ENCODE measurements around the gene NSMF. TPM values are rescaled to one million over a fixed set of nuclear protein-coding genes. Genes with fewer than 3 reads are reported as not detected.

Gene NSMF
- total RNA-seq, 1 donor = 22.4 TPM

DNA sequence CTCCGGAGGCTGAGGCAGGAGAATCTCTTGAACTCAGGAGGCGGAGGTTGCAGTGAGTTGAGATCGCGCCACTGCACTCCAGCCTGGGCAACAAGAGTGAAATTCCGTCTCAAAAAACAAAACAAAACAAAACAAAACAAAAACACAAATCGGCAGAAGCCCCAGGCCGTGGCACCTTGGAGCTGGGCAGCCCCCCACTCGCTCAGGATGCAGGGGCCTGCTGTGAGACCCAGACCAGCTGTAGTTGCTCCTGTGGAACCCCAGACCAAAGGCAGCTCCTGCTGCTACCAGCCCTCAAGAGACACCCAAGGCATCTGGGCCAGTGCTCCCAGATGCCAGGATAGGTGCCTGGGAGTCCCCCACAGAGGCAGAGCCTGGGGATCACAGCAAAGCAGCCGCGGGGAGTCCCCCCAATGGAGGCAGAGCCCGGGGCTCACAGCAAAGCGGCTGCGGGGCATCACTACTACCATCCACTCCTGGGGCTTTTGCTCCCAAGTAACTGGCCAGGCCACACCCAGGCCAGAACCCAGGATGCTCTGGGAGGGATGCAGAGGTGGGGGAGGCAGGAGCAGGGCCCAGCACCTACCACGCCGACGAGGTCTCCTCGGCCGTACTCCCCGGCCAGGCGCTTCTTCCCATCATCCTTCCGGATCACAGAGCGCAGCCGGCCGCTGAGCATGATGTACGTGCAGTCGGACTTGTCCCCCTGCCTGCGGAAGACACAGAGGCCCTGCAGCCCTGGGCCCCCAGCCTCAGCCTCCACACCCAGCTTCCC is 37.7 kb upstream of the NSMF start:
- DNase-seq (ENCODE audit: insufficient read length, low spot score, missing footprints) = peak; percentile 86
- no peak overlapping the region for H2AFZ ChIP-seq (ENCODE audit: low read length)

DNA sequence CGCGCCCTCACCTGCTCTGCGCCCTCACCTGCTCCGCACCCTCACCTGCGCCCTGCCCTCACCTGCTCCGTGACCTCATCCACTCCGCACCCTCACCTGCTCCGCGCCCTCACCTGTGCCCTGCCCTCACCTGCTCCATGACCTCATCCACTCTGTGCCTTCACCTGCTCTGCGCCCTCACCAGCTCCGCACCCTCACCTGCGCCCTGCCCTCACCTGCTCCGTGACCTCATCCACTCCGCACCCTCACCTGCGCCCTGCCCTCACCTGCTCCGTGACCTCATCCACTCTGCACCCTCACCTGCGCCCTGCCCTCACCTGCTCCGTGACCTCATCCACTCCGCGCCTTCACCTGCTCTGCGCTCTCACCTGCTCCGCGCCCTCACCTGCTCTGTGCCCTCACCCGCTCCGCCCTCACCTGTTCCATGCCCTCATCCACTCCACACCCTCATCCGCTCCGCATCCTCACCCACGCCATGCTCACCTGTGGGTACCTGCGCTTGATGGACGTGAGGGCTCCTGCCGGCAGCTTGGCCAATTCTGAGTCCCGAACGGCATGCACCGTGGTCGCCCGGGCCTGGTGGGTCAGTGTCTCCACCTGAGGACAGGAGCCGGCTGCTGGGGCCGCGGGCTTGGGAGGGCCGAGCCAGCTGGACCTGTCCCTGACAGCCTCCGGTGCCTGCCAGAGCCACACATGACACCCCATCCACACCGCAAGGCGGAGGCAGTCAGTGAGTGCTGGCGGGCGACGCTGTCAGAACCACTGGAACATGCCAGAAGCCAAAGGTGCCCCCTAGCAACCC is 35.6 kb upstream of the NSMF start:
- no peak overlapping the region for H2AFZ ChIP-seq (ENCODE audit: low read length)

More for the DNA sequence above, 37.7 kb upstream of the NSMF start:
- no peaks in the 10 kb centered on the region for H4K20me1 ChIP-seq (ENCODE audit: insufficient read depth, low read length)
- H3K79me2 ChIP-seq (ENCODE audit: insufficient read depth, low read length) = no peaks in the 10 kb centered on the region
- H3K36me3 ChIP-seq (ENCODE audit: insufficient read depth, low read length) = no peaks in the 10 kb centered on the region
- no peak overlapping the region for H3K4me3 ChIP-seq (ENCODE audit: insufficient read depth, low read length)
- H3K9me3 ChIP-seq (ENCODE audit: low read depth, low read length) = no peaks in the 10 kb centered on the region
- TF ChIP-seq, protein P1, sequence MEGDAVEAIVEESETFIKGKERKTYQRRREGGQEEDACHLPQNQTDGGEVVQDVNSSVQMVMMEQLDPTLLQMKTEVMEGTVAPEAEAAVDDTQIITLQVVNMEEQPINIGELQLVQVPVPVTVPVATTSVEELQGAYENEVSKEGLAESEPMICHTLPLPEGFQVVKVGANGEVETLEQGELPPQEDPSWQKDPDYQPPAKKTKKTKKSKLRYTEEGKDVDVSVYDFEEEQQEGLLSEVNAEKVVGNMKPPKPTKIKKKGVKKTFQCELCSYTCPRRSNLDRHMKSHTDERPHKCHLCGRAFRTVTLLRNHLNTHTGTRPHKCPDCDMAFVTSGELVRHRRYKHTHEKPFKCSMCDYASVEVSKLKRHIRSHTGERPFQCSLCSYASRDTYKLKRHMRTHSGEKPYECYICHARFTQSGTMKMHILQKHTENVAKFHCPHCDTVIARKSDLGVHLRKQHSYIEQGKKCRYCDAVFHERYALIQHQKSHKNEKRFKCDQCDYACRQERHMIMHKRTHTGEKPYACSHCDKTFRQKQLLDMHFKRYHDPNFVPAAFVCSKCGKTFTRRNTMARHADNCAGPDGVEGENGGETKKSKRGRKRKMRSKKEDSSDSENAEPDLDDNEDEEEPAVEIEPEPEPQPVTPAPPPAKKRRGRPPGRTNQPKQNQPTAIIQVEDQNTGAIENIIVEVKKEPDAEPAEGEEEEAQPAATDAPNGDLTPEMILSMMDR (IDR thresholded peaks at IDR 0.05; ENCODE audit: extremely low read depth, low read depth, low read length) = no peak
- H3K27ac ChIP-seq (ENCODE audit: low read depth, low read length) = no peak overlapping the region
- no peaks in the 10 kb centered on the region for H3K27me3 ChIP-seq (ENCODE audit: insufficient read depth, low read length)
- H3K4me1 ChIP-seq (ENCODE audit: insufficient read depth, low read length) = no peaks in the 10 kb centered on the region
- H3K4me2 ChIP-seq (ENCODE audit: insufficient read depth, low read length) = no peak overlapping the region

DNA sequence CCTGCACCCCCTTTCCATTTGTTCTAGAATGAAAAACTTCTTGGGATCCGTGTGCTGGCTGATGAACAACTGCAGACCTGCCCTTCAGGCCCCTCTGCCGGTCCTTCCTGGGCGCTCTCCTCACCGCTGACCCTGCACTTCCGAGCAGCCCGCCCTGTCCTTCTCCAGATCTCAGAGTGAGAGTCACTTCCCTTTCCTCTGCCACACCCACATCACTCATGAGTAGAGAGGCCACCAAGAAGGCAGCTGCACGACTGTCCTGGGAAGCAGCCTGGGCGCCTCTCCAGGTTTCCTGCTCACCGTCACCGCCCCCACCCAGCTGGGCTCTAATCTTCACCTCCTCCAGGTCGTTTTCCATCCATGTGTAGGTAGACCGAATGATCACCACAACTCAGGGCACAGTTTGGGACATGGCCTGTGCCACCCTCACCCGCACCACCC is 35.0 kb upstream of the NSMF start:
- TF ChIP-seq, protein P1 (IDR thresholded peaks at IDR 0.05; ENCODE audit: extremely low read depth, low read depth, low read length) = no peak
- H3K4me1 ChIP-seq (ENCODE audit: insufficient read depth, low read length) = no peaks in the 10 kb centered on the region
- no peaks in the 10 kb centered on the region for H4K20me1 ChIP-seq (ENCODE audit: insufficient read depth, low read length)
- H2AFZ ChIP-seq (ENCODE audit: low read length) = no peak overlapping the region
- H3K79me2 ChIP-seq (ENCODE audit: insufficient read depth, low read length) = no peaks in the 10 kb centered on the region
- no peak overlapping the region for H3K4me2 ChIP-seq (ENCODE audit: insufficient read depth, low read length)
- DNase-seq (ENCODE audit: insufficient read length, low spot score, missing footprints) = peak; percentile 77
- H3K36me3 ChIP-seq (ENCODE audit: insufficient read depth, low read length) = no peaks in the 10 kb centered on the region
- H3K4me3 ChIP-seq (ENCODE audit: insufficient read depth, low read length) = no peak overlapping the region
- no peak overlapping the region for H3K27ac ChIP-seq (ENCODE audit: low read depth, low read length)
- no peaks in the 10 kb centered on the region for H3K27me3 ChIP-seq (ENCODE audit: insufficient read depth, low read length)
- no peaks in the 10 kb centered on the region for H3K9me3 ChIP-seq (ENCODE audit: low read depth, low read length)

More for the DNA sequence above, 35.6 kb upstream of the NSMF start:
- DNase-seq (ENCODE audit: insufficient read length, low spot score, missing footprints) = peak; percentile 84
- H3K9me3 ChIP-seq (ENCODE audit: low read depth, low read length) = no peaks in the 10 kb centered on the region
- no peaks in the 10 kb centered on the region for H3K27me3 ChIP-seq (ENCODE audit: insufficient read depth, low read length)
- TF ChIP-seq, protein P1 (IDR thresholded peaks at IDR 0.05; ENCODE audit: extremely low read depth, low read depth, low read length) = no peak
- H4K20me1 ChIP-seq (ENCODE audit: insufficient read depth, low read length) = no peaks in the 10 kb centered on the region
- H3K4me1 ChIP-seq (ENCODE audit: insufficient read depth, low read length) = no peaks in the 10 kb centered on the region
- H3K79me2 ChIP-seq (ENCODE audit: insufficient read depth, low read length) = no peaks in the 10 kb centered on the region
- no peak overlapping the region for H3K27ac ChIP-seq (ENCODE audit: low read depth, low read length)
- H3K36me3 ChIP-seq (ENCODE audit: insufficient read depth, low read length) = no peaks in the 10 kb centered on the region
- H3K4me2 ChIP-seq (ENCODE audit: insufficient read depth, low read length) = no peak overlapping the region
- no peak overlapping the region for H3K4me3 ChIP-seq (ENCODE audit: insufficient read depth, low read length)
